ENCODE measurements around the gene CAPZB.
"Not testable (repeated sequence)": the region's sequence is repeated elsewhere in the genome, so short reads cannot be mapped to it uniquely, and the experiment has no call there.

CAPZB gene

GRCh38 chr1:19310720-19311502 lies 174.4 kb downstream of the CAPZB start:
- Histone ChIP-seq H3K4me1 (ENCODE audit: control insufficient read depth, insufficient read depth, low read length) (0 out of 2 replicates have a peak, but pooled peaks cover 6% of the 10 kb centered on the region), H3K4me3 (ENCODE audit: low read depth, low read length) (peak overlapping the region; percentile 87), H3K27me3 (ENCODE audit: control insufficient read depth, insufficient read depth, low read length) (peaks cover 9% of the 10 kb centered on the region), H3K9me3 (ENCODE audit: control insufficient read depth, insufficient read depth, low read length) (no peaks in the 10 kb centered on the region), H3K27ac (ENCODE audit: low read depth, low read length) (no peak overlapping the region), H3K36me3 (ENCODE audit: control insufficient read depth, insufficient read depth, low read length) (peaks cover 32% of the 10 kb centered on the region), H3K9ac (ENCODE audit: low read depth, low read length) (no peak overlapping the region)

- peaks cover 9% of the 10 kb centered on the region for H3K27me3 ChIP-seq (ENCODE audit: control insufficient read depth, insufficient read depth, low read length)
- no peak overlapping the region for H3K4me3 ChIP-seq (ENCODE audit: low read depth, low read length)
- H3K27ac ChIP-seq (ENCODE audit: low read depth, low read length) = no peak overlapping the region
- H3K4me1 ChIP-seq (ENCODE audit: control insufficient read depth, insufficient read depth, low read length) = 0 out of 2 replicates have a peak, but pooled peaks cover 6% of the 10 kb centered on the region
- H3K9ac ChIP-seq (ENCODE audit: low read depth, low read length) = no peak overlapping the region
- no peaks in the 10 kb centered on the region for H3K9me3 ChIP-seq (ENCODE audit: control insufficient read depth, insufficient read depth, low read length)
- peaks cover 40% of the 10 kb centered on the region for H3K36me3 ChIP-seq (ENCODE audit: control insufficient read depth, insufficient read depth, low read length)
Measured at GRCh38 chr1:19310061-19310460, 175.3 kb downstream of the CAPZB start.

GRCh38 chr1:19309123-19309813 lies 176.1 kb downstream of the CAPZB start:
- Histone ChIP-seq H3K27me3 (ENCODE audit: control insufficient read depth, insufficient read depth, low read length) (peaks cover 9% of the 10 kb centered on the region), H3K4me3 (ENCODE audit: low read depth, low read length) (no peak overlapping the region), H3K4me1 (ENCODE audit: control insufficient read depth, insufficient read depth, low read length) (0 out of 2 replicates have a peak, but pooled peaks cover 6% of the 10 kb centered on the region), H3K9me3 (ENCODE audit: control insufficient read depth, insufficient read depth, low read length) (no peaks in the 10 kb centered on the region), H3K9ac (ENCODE audit: low read depth, low read length) (no peak overlapping the region), H3K27ac (ENCODE audit: low read depth, low read length) (no peak overlapping the region), H3K36me3 (ENCODE audit: control insufficient read depth, insufficient read depth, low read length) (peaks cover 47% of the 10 kb centered on the region)

DNA sequence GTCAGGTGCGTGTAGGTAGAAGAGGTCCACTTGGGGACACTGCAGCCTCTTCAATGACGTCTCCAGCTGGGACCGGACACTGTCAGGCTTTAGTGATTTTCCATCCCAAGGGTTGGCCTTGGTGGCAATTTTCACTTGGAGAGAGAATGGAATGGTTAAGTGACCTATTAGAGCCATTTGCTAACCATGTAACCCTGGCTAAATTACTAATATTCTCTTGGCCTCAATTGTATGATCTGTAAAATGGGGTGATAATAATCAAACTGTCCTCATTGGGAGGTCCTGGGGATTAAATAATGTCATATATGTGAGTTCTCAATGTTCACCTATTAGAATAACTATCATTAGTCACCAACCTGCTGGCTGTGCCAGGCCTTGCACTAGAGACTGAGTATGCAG lies 176.8 kb downstream of the CAPZB start:
- no peak overlapping the region for H3K27ac ChIP-seq (ENCODE audit: low read depth, low read length)
- no peak overlapping the region for H3K9ac ChIP-seq (ENCODE audit: low read depth, low read length)
- H3K4me1 ChIP-seq (ENCODE audit: control insufficient read depth, insufficient read depth, low read length) = 0 out of 2 replicates have a peak, but pooled peaks cover 6% of the 10 kb centered on the region
- no peaks in the 10 kb centered on the region for H3K9me3 ChIP-seq (ENCODE audit: control insufficient read depth, insufficient read depth, low read length)
- peaks cover 9% of the 10 kb centered on the region for H3K27me3 ChIP-seq (ENCODE audit: control insufficient read depth, insufficient read depth, low read length)
- peaks cover 46% of the 10 kb centered on the region for H3K36me3 ChIP-seq (ENCODE audit: control insufficient read depth, insufficient read depth, low read length)
- no peak overlapping the region for H3K4me3 ChIP-seq (ENCODE audit: low read depth, low read length)

GRCh38 chr1:19307794-19308508 lies 177.4 kb downstream of the CAPZB start:
- Histone ChIP-seq H3K9me3 (ENCODE audit: control insufficient read depth, insufficient read depth, low read length) (no peaks in the 10 kb centered on the region), H3K4me3 (ENCODE audit: low read depth, low read length) (no peak overlapping the region), H3K27me3 (ENCODE audit: control insufficient read depth, insufficient read depth, low read length) (peaks cover 6% of the 10 kb centered on the region), H3K9ac (ENCODE audit: low read depth, low read length) (no peak overlapping the region), H3K36me3 (ENCODE audit: control insufficient read depth, insufficient read depth, low read length) (peaks cover 52% of the 10 kb centered on the region), H3K27ac (ENCODE audit: low read depth, low read length) (no peak overlapping the region), H3K4me1 (ENCODE audit: control insufficient read depth, insufficient read depth, low read length) (0 out of 2 replicates have a peak, but pooled peaks cover 3% of the 10 kb centered on the region)

DNA sequence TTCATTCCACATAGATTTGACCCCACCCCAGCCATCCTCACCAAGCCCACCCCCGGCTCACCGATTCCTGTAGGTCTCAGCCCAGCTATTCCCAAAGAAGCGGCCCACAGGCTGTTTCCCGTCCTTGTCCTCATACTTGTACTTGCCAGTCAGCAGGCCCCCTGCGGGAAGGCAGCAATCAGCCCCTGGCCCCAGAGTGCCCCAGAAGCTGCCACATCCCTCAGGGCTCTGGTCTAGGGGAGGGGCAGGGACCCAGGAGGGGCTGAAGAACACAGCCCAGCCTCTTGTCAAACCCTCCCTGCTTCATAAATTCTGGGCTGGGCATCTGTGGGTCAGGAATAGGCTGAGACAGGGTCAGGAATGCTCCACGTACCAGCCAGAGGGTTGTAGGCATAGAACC lies 178.4 kb downstream of the CAPZB start:
- no peak overlapping the region for H3K27ac ChIP-seq (ENCODE audit: low read depth, low read length)
- no peaks in the 10 kb centered on the region for H3K9me3 ChIP-seq (ENCODE audit: control insufficient read depth, insufficient read depth, low read length)
- H3K36me3 ChIP-seq (ENCODE audit: control insufficient read depth, insufficient read depth, low read length) = peaks cover 55% of the 10 kb centered on the region
- no peak overlapping the region for H3K9ac ChIP-seq (ENCODE audit: low read depth, low read length)
- peaks cover 6% of the 10 kb centered on the region for H3K27me3 ChIP-seq (ENCODE audit: control insufficient read depth, insufficient read depth, low read length)
- no peaks in the 10 kb centered on the region for H3K4me1 ChIP-seq (ENCODE audit: control insufficient read depth, insufficient read depth, low read length)
- H3K4me3 ChIP-seq (ENCODE audit: low read depth, low read length) = no peak overlapping the region

DNA sequence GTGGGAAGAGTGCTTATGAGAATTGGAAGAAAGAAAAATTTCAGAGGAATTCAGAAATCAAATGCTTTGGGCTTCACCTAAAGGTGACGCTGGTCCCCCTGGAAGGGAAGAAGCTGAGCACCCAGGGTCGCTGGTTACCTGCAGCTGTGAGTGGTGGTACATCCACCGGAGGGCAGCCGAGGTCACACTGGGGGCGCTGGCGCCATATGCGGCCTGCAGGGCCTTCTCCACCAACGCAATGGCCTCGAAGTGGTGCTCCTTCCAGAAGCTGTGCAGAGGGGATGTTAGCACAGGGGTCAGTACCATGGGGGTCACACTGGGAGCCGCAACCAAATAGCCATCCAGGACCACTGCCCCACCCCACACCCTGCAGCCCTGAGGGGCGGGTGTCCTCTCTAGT lies 179.5 kb downstream of the CAPZB start:
- no peak overlapping the region for H3K4me3 ChIP-seq (ENCODE audit: low read depth, low read length)
- H3K27me3 ChIP-seq (ENCODE audit: control insufficient read depth, insufficient read depth, low read length) = peaks cover 2% of the 10 kb centered on the region
- H3K36me3 ChIP-seq (ENCODE audit: control insufficient read depth, insufficient read depth, low read length) = peaks cover 55% of the 10 kb centered on the region
- no peak overlapping the region for H3K9ac ChIP-seq (ENCODE audit: low read depth, low read length)
- H3K9me3 ChIP-seq (ENCODE audit: control insufficient read depth, insufficient read depth, low read length) = no peaks in the 10 kb centered on the region
- H3K4me1 ChIP-seq (ENCODE audit: control insufficient read depth, insufficient read depth, low read length) = no peaks in the 10 kb centered on the region
- no peak overlapping the region for H3K27ac ChIP-seq (ENCODE audit: low read depth, low read length)

- H3K4me3 ChIP-seq (ENCODE audit: low read depth, low read length); H3K27me3 ChIP-seq (ENCODE audit: control insufficient read depth, insufficient read depth, low read length); H3K27ac ChIP-seq (ENCODE audit: low read depth, low read length); H3K4me1 ChIP-seq (ENCODE audit: control insufficient read depth, insufficient read depth, low read length); H3K9me3 ChIP-seq (ENCODE audit: control insufficient read depth, insufficient read depth, low read length); H3K9ac ChIP-seq (ENCODE audit: low read depth, low read length): not testable (repeated sequence)
- H3K36me3 ChIP-seq (ENCODE audit: control insufficient read depth, insufficient read depth, low read length) = peaks cover 58% of the 10 kb centered on the region
Measured at GRCh38 chr1:19304081-19304480, 181.3 kb downstream of the CAPZB start.

DNA sequence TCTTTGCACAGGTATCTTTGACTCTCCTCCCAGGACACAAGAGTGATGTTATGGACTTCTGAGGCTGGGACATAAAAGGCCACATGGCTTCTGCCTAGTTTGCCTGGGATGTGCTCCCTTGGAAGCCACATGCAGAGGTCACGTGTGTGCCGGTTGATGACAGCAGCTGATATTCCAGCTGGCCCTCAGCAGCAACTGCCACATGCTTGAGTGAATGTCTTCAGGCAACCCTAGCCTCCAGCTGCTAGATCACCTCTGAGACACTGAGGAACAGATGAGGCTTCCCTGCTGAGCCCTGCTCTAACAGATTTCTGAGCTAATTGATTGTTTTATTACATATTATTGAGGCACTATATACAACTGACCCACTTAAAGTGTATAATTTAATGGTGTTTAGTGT lies 185.1 kb downstream of the CAPZB start:
- Histone ChIP-seq H3K27me3 (ENCODE audit: control insufficient read depth, insufficient read depth, low read length) (no peaks in the 10 kb centered on the region), H3K27ac (ENCODE audit: low read depth, low read length) (no peak overlapping the region), H3K4me3 (ENCODE audit: low read depth, low read length) (no peak overlapping the region), H3K9me3 (ENCODE audit: control insufficient read depth, insufficient read depth, low read length) (peaks cover 5% of the 10 kb centered on the region), H3K4me1 (ENCODE audit: control insufficient read depth, insufficient read depth, low read length) (no peaks in the 10 kb centered on the region), H3K36me3 (ENCODE audit: control insufficient read depth, insufficient read depth, low read length) (peaks cover 27% of the 10 kb centered on the region), H3K9ac (ENCODE audit: low read depth, low read length) (no peak overlapping the region)

GRCh38 chr1:19294638-19295037 lies 190.7 kb downstream of the CAPZB start:
- Histone ChIP-seq H3K36me3 (ENCODE audit: control insufficient read depth, insufficient read depth, low read length) (no peaks in the 10 kb centered on the region), H3K9me3 (ENCODE audit: control insufficient read depth, insufficient read depth, low read length) (peaks cover 31% of the 10 kb centered on the region), H3K9ac (ENCODE audit: low read depth, low read length) (no peak overlapping the region), H3K27ac (ENCODE audit: low read depth, low read length) (no peak overlapping the region), H3K4me1 (ENCODE audit: control insufficient read depth, insufficient read depth, low read length) (no peaks in the 10 kb centered on the region), H3K4me3 (ENCODE audit: low read depth, low read length) (no peak overlapping the region), H3K27me3 (ENCODE audit: control insufficient read depth, insufficient read depth, low read length) (peaks cover 8% of the 10 kb centered on the region)

- H3K9me3 ChIP-seq (ENCODE audit: control insufficient read depth, insufficient read depth, low read length) = peaks cover 17% of the 10 kb centered on the region
- H3K36me3 ChIP-seq (ENCODE audit: control insufficient read depth, insufficient read depth, low read length) = no peaks in the 10 kb centered on the region
- H3K4me1 ChIP-seq (ENCODE audit: control insufficient read depth, insufficient read depth, low read length) = no peaks in the 10 kb centered on the region
- H3K27me3 ChIP-seq (ENCODE audit: control insufficient read depth, insufficient read depth, low read length) = peaks cover 26% of the 10 kb centered on the region
- H3K9ac ChIP-seq (ENCODE audit: low read depth, low read length) = no peak overlapping the region
- H3K4me3 ChIP-seq (ENCODE audit: low read depth, low read length) = peak overlapping the region; percentile 62
- no peak overlapping the region for H3K27ac ChIP-seq (ENCODE audit: low read depth, low read length)
Measured at GRCh38 chr1:19289244-19289643, 196.1 kb downstream of the CAPZB start.

Data from HUES48 (cell line).